Ovary (tissue), 3 donors: ENCODE data around the gene CDK18.

ENCODE experiments used
- POLR2A ChIP-seq: fragments of 450-650 bp; IDR thresholded peaks from one replicate; pipeline ENCODE4 v1.6.1; 2017; ENCODE audit warnings: antibody characterized with exemption, mild to moderate bottlenecking, moderate library complexity
- TF ChIP-seq, protein P1 (sequence below), 3 donors: fragments of 450-650 bp in 2 of 3; fragments of 200-600 bp in 1 of 3; IDR thresholded peaks; one replicate each; pipeline versions ENCODE4 v1.5.1 to v1.8.0; 2016 to 2022; ENCODE audit warnings: antibody characterized with exemption in 3 of 3, mild to moderate bottlenecking in 1 of 3
- donor health status: DM: no; HTN: no; CAD: no.

DNA sequence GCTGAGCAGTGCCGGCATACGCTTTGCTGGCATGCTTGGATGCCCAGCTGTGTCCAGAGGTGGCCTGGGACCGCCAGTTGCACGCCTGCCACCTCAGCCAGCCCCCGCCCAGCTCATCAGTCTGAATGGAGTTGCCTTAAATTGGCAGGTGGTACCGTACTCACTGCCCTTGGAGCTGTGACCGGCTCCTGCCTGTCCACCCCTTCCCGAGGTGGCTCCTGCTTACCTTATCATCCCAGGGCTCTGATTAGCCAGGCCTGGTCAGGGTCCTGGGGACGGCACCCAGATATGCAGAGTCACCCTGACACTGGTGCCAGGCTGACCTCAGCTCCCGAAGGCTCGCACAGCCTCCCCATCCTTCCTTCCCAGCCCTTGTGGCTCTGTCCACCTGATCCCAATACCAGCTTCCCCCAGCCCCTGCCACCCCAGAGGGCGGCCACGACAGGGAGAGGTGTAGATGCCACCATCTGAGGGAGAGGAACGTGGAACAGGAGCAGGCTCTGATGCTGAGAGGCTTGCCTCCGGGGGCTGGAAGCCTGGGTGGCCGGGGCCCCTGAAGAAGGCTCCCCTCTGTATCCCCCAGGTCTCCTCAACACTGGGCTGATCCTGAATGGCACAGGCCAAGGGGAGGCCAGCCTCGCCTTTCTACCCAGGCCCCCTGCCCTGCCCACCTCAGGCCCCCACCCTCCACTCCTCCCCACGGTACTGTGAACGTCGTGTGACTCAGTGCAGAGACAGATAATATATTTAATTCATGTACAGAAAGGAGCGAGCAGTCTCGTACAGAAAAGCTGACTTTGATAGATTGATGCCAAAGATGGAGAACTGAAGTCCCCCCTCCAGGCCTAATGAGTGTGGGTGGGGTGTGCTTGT lies 27.8 kb downstream of the CDK18 start:
- TF ChIP-seq, protein P1, sequence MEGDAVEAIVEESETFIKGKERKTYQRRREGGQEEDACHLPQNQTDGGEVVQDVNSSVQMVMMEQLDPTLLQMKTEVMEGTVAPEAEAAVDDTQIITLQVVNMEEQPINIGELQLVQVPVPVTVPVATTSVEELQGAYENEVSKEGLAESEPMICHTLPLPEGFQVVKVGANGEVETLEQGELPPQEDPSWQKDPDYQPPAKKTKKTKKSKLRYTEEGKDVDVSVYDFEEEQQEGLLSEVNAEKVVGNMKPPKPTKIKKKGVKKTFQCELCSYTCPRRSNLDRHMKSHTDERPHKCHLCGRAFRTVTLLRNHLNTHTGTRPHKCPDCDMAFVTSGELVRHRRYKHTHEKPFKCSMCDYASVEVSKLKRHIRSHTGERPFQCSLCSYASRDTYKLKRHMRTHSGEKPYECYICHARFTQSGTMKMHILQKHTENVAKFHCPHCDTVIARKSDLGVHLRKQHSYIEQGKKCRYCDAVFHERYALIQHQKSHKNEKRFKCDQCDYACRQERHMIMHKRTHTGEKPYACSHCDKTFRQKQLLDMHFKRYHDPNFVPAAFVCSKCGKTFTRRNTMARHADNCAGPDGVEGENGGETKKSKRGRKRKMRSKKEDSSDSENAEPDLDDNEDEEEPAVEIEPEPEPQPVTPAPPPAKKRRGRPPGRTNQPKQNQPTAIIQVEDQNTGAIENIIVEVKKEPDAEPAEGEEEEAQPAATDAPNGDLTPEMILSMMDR (IDR thresholded peaks at IDR 0.05) = no peak
- no peak for TF ChIP-seq POLR2A
